Motor neuron (in vitro differentiated cells): Measurements from ENCODE around the gene ATXN1. TPM values are rescaled to one million over a fixed set of nuclear protein-coding genes. Genes with fewer than 3 reads are reported as not detected.
"Not testable (repeated sequence)": the region's sequence is repeated elsewhere in the genome, so short reads cannot be mapped to it uniquely, and the experiment has no call there.

Source experiments
- ATAC-seq, 8 experiments: fragments of 200-7000 bp; cut with Tn5 transposase; replicated peaks in 6 of 8; 2 replicates each; pipeline ENCODE4 v1.8.0; 2021; ENCODE audit warnings: mild to moderate bottlenecking in 8 of 8, moderate library complexity in 8 of 8
- H3K27ac ChIP-seq, 2 donors: fragments of 250-450 bp; sonication (Bioruptor Pico); 2 replicates each; pipeline ENCODE4 v1.9.0; 2021; ENCODE audit warnings: antibody characterized with exemption in 2 of 2, mild to moderate bottlenecking in 2 of 2, moderate library complexity in 1 of 2
- H3K4me1 ChIP-seq, 2 donors: fragments of 250-450 bp; sonication (Bioruptor Pico); replicated peaks in 1 of 2; 2 replicates each; pipeline ENCODE4 v1.6.1; 2021; ENCODE audit warnings: antibody characterized with exemption in 2 of 2, mild to moderate bottlenecking in 2 of 2, moderate library complexity in 1 of 2
- H3K4me3 ChIP-seq, 5 donors: fragments of 250-450 bp; sonication (Bioruptor Pico); 2 replicates each; pipeline ENCODE4 v1.9.0; 2021; ENCODE audit warnings: antibody characterized with exemption in 5 of 5, mild to moderate bottlenecking in 5 of 5, moderate library complexity in 4 of 5
- WGBS, 10 experiments: fragments of 450-650 bp; shearing (Covaris generic); methylation state at CpG; one replicate each; pipeline ENCODE4 v1.0.0; 2022; 5-methylcytosine and 5-hydroxymethylcytosine counted together
- in situ Hi-C, 9 experiments: fragments of 400-800 bp; cut with MboI; loops; one replicate each; pipeline ENCODE4 v1.15.0; 2021; ENCODE audit warnings: low sequenced_read_pairs in 9 of 9, low pct_unique_long_range_greater_than_20kb in 2 of 9; ENCODE audit not compliant: unreplicated experiment in 9 of 9
- total RNA-seq, 8 experiments: library from RNA; unstranded; fragments of 300-600 nt; gene quantifications; 2 replicates each; pipeline versions ENCODE4 v1.2.3 to v1.2.4, GENCODE V29; 2022

ATXN1 gene
- total RNA-seq, 8 experiments from 2014 or later, result 8.9 to 64.9 (median 18.3) TPM

DNA sequence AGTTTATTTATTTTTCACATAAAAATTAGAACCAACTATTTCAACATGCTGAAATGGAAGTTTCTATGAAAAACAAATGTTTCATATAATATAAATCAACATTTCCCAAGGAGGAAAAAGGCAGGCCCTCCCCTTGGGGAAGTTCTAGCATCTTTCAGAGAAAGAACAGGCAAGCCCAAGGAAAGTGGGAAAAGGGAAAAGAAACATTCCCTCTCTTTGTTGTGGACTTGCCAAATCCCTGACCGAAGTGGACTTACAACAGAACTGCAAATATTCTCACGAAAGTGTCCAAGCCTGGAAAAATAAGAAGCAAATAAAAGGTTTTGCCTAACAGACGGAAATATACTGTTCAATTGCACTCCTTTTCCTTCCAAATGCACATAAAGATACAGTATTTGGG lies 214.4 kb downstream of the ATXN1 start:
- in situ Hi-C loops, result no loop called here
- ATAC-seq, result no peak
- Histone ChIP-seq H3K27ac (no peak overlapping the region), H3K4me3 (no peak overlapping the region), H3K4me1 (peaks cover 0 to 10% of the 10 kb centered on the region in 2 donors)
- WGBS, 10 experiments, result 50 to 100% (median 86%) methylated on average over 1 to 3 of the region's 3 CpGs

DNA sequence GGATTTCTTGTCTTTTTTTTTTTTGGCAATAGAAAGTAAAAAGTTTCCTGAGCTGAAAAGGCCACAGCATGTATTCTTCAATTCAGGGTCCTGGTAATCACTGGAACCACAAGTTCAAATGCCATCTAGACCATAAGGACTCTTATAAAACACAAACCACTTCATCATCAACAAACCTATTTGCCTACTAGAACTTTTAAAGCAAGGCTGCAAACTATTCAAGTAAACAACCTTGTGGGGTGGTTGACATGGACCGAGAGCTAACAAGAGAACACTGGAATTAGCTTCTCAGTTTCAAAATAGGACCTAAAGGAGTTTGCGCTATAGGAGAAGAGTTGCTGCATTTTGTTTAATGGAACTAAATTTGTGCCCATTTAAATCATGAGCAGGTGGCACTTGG lies 215.9 kb downstream of the ATXN1 start:
- no peak for ATAC-seq
- WGBS, 10 experiments, result 50 to 100% (median 100%) methylated on average over 1 to 2 of the region's 2 CpGs
- in situ Hi-C loops, result no loop called here

DNA sequence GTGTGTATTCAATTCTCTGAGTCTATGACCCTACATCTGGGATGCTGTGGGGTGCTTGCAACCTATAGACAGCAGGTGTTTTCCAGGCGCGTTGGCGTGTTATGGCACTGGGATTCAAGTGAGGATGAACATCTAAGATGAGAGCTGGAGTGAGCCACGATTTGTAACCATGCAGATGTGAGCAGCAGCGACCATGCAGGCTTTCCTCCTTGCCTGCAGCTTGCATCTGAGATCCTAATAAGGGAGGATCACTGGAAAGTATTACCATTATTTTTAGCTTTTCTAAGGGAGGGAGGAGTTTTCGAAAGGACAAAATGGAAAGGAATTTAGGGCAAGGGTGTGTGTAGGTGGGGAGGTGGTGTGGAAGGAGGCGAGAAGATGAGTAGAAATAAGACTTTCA lies 216.7 kb downstream of the ATXN1 start:
- H3K4me3 ChIP-seq, result no peak overlapping the region
- H3K4me1 ChIP-seq, result peaks cover 2 to 10% of the 10 kb centered on the region in 2 donors
- peak in 1 of 8 experiments; percentile 46 for ATAC-seq
- H3K27ac ChIP-seq, result no peak overlapping the region
- 48 to 100% (median 80%) methylated on average over 1 to 7 of the region's 7 CpGs for WGBS, 10 experiments
- in situ Hi-C loops, result no loop called here

More for the DNA sequence above, 215.9 kb downstream of the ATXN1 start:
- H3K27ac ChIP-seq, result no peak overlapping the region
- H3K4me1 ChIP-seq, result peaks cover 0 to 10% of the 10 kb centered on the region in 2 donors
- H3K4me3 ChIP-seq, result no peak overlapping the region

GRCh38 chr6:16544006-16544405 lies 217.3 kb downstream of the ATXN1 start:
- H3K4me1 ChIP-seq, result peaks cover 6 to 10% of the 10 kb centered on the region in 2 donors
- WGBS, 10 experiments, result 40 to 92% (median 64%) methylated on average over 2 to 11 of the region's 11 CpGs; no CpG with 5 or more reads in 4 of the 10 experiments
- H3K27ac ChIP-seq, result no peak overlapping the region
- peak in 3 of 8 experiments; percentile 34 to 72 (median 50) for ATAC-seq
- H3K4me3 ChIP-seq, result no peak overlapping the region
- in situ Hi-C loops, result no loop called here

DNA sequence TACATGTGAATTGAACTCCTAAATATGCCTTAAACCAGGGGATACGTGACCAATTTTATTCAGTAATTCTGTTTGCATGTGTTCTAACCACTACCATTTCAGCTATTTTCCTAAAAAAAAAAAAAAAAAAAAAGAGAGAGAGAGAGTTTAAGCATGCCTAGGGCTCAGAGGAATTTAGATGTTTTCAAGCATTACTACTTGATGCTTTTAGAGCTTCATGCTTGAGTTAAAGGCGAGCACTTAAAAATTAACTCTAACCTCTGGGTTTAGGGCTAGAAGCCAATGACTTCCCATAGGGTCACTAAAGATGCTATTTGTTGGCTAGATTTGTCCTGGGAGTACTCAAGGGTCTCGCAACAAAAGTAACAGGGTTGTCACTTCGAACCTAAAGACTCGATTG lies 217.7 kb downstream of the ATXN1 start:
- whole genome bisulfite sequencing, 10 experiments, result 64 to 100% (median 92%) methylated on average over 3 to 5 of the region's 5 CpGs; no CpG with 5 or more reads in 1 of the 10 experiments
- H3K4me1 ChIP-seq, result peaks cover 6 to 10% of the 10 kb centered on the region in 2 donors
- ATAC-seq, result no peak
- H3K4me3 ChIP-seq, result no peak overlapping the region
- in situ Hi-C loops, result no loop called here
- no peak overlapping the region for H3K27ac ChIP-seq

GRCh38 chr6:16542070-16542469 lies 219.2 kb downstream of the ATXN1 start:
- WGBS, 10 experiments, result 57 to 100% (median 74%) methylated on average over 2 to 6 of the region's 7 CpGs; no CpG with 5 or more reads in 2 of the 10 experiments
- H3K4me1 ChIP-seq, result peaks cover 6 to 10% of the 10 kb centered on the region in 2 donors
- H3K27ac ChIP-seq, result no peak overlapping the region
- in situ Hi-C loops, result no loop called here
- no peak overlapping the region for H3K4me3 ChIP-seq
- peak; percentile 33 to 96 (median 58) for ATAC-seq

DNA sequence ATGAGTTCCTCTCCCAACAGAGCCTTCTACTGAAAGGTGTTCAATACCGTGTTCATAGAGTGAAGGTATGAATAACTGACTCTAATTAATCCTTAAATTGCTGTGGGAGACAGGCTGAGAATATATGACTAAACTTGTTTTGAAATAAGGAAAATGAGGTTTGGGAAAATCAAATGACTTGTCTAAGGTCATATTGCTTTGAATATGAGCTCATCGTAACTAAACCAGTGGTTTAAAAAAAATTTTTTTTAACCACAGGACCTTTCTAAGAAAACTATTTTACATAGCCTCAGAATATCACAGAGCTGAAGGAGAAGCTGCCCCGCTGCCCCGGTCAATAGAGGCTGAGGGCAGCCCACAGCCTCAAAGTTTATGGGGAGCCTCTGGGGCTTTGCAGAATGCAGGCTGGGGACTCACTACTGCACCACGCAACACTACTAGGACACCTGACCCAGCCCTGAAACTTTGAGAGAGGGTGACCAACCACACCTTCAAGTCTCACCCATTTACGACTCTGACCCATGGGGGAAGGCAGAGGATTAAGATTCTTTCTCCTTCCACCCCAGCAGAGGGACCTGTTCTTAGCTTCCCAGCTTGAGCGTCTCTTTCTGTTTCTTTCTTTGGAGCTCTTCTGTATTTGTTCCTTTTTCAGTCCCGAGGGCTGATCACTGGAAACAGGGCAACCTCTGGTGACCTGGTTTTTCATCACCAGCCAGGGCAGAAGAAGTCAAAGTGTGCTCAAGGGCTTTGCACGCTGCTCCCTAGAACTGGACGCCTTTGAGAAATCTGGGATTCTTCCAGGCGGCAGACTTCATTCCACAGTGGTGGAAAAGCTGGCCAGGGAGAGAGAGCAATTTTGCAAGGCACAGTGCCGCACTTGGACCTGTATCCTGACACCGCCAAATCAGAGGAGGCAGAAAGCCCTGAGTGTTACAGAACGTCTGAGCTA lies 220.2 kb downstream of the ATXN1 start:
- in situ Hi-C loops, result no loop called here
- peaks cover 6 to 10% of the 10 kb centered on the region in 2 donors for H3K4me1 ChIP-seq
- 70 to 97% (median 90%) methylated on average over 2 to 12 of the region's 14 CpGs; no CpG with 5 or more reads in 1 of the 10 experiments for WGBS, 10 experiments
- no peak overlapping the region for H3K4me3 ChIP-seq
- no peak for ATAC-seq
- H3K27ac ChIP-seq, result no peak overlapping the region

DNA sequence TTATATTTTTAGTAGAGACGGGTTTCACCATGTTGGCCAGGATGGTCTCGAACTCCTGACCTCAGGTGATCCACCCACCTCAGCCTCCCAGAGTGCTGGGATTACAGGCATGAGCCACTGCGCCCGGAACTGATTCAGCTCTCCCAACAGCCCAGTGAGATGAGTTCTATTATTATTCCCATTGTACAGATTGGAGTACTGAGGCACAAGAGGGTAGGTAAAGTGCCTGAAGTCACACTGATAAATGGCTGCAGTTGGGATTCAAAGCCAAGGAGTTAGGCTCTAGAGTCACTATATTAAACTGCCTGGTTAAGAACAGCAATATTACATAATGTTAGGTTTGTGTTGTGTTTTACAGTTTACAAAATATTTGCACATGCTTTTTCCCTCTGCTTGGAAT lies 220.9 kb downstream of the ATXN1 start:
- H3K4me1 ChIP-seq, H3K4me3 ChIP-seq, ATAC-seq, in situ Hi-C loops, H3K27ac ChIP-seq: not testable (repeated sequence)
- 80 to 100% (median 98%) methylated on average over 1 to 4 of the region's 4 CpGs; no CpG with 5 or more reads in 4 of the 10 experiments for WGBS, 10 experiments

DNA sequence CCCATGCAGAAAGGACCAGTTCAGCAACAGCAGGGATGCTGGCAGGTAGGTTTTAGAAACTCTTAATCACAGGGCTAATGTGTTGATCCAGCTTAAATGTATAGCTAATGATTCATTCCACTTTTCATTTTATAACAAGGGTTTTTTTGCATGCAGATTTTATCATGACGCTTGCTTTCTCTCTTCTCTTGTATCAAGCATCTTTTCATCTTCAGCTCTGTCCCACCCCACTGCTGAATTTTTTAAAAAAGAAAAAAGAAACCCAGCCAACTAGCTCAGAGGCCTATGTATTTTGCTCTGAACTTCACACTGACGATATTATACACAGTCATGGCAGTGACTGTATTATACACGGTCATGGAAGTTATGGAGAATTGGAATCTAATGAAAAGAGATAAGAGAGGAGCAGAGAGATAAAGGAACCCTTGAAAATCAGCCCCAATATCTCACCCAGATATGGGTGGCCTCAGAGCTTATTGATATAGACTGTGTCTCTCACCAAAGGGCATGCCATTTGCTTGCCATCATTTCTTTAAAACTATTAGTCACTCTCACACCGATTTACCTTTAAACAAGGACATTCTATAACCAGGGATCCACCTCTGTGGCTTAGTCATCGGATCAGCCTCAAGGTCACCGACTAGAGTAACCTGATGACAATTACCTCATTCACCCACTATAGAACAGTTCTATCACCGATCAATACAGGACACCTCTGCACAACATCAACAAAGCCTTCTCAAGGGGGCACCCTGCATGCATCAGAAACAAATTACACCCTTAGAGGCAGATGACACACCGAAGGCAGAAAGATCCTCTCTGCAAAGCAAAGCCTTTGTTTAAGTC lies 222.0 kb downstream of the ATXN1 start:
- WGBS, 10 experiments, result 69 to 100% (median 86%) methylated on average over 1 to 8 of the region's 8 CpGs
- peak in 5 of 8 experiments; percentile 56 to 78 (median 65) for ATAC-seq
- no peak overlapping the region for H3K4me3 ChIP-seq
- peaks cover 6 to 8% of the 10 kb centered on the region in 2 donors for H3K4me1 ChIP-seq
- H3K27ac ChIP-seq, result no peak overlapping the region
- in situ Hi-C loops, result no loop called here

GRCh38 chr6:16535564-16535963 lies 225.7 kb downstream of the ATXN1 start:
- no peak overlapping the region for H3K4me3 ChIP-seq
- in situ Hi-C loops, result no loop called here
- no peak for ATAC-seq
- H3K4me1 ChIP-seq, result peaks cover 0 to 6% of the 10 kb centered on the region in 2 donors
- H3K27ac ChIP-seq, result no peak overlapping the region
- WGBS, 10 experiments, result 50 to 88% (median 81%) methylated on average over 1 to 5 of the region's 5 CpGs

- 79 to 100% (median 94%) methylated on average over 1 to 6 of the region's 6 CpGs; no CpG with 5 or more reads in 1 of the 10 experiments for WGBS, 10 experiments
- no peak for ATAC-seq
- Histone ChIP-seq H3K27ac (no peak overlapping the region), H3K4me3 (no peak overlapping the region), H3K4me1 (no peaks in the 10 kb centered on the region)
- in situ Hi-C loops, result no loop called here
Observed at GRCh38 chr6:16533721-16534136, 227.5 kb downstream of the ATXN1 start.

GRCh38 chr6:16533210-16533609 lies 228.1 kb downstream of the ATXN1 start:
- H3K27ac ChIP-seq, result no peak overlapping the region
- H3K4me3 ChIP-seq, result no peak overlapping the region
- in situ Hi-C loops, result no loop called here
- no peak for ATAC-seq
- no peaks in the 10 kb centered on the region for H3K4me1 ChIP-seq
- WGBS, 10 experiments, result 21 to 86% (median 69%) methylated on average over 1 to 2 of the region's 2 CpGs; no CpG with 5 or more reads in 2 of the 10 experiments

DNA sequence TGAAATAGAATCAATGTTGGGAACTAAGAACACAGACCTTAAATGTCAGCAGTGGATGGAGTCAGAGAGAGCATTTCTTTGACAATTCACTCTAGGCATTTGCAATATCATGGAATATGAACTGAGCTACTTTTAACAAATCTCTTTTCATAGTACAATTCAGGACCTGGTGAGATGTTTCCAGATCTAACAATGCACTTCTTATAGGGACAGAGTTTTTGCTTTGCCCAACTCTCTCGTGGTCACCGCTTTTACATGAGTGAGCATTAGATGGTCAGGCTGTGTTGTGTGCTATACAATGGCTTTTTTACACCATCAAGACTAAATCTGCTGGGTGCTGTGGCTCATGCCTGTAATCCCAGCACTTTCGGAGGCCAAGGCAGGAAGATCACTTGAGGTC lies 233.6 kb downstream of the ATXN1 start:
- in situ Hi-C loops, result no loop called here
- WGBS, 10 experiments, result 85 to 100% (median 98%) methylated on average over 1 to 3 of the region's 3 CpGs; no CpG with 5 or more reads in 4 of the 10 experiments
- Histone ChIP-seq H3K27ac (no peak overlapping the region), H3K4me3 (no peak overlapping the region), H3K4me1 (no peaks in the 10 kb centered on the region)
- no peak for ATAC-seq
